Activated T-helper 9 cell treated with anti-CD3 and anti-CD28 coated beads, Interleukin-2, amount 50 U/mL, for 16 hours (primary cell): ENCODE results near the gene DTL.

Experiments
- DNase-seq: peaks from one replicate; pipeline ENCODE4 v3.0.0-alpha.2; 2020; ENCODE audit warnings: low read depth

Gene DTL

GRCh38 chr1:212035835-212036605 is 472 bp downstream of the DTL start:
- DNase-seq: no peak

GRCh38 chr1:212037900-212038299 is 2.4 kb downstream of the DTL start:
- no peak for DNase-seq

GRCh38 chr1:212039622-212040021 is 4.1 kb downstream of the DTL start:
- no peak for DNase-seq

GRCh38 chr1:212040629-212041412 is 5.3 kb downstream of the DTL start:
- DNase-seq: no peak

GRCh38 chr1:212042436-212042835 is 6.9 kb downstream of the DTL start:
- no peak for DNase-seq

GRCh38 chr1:212044851-212045250 is 9.3 kb downstream of the DTL start:
- DNase-seq: no peak

GRCh38 chr1:212045981-212046380 is 10.4 kb downstream of the DTL start:
- no peak for DNase-seq

- DNase-seq: no peak
These were observed 18.4 kb downstream of the DTL start for GRCh38 chr1:212053993-212054392.

DNA sequence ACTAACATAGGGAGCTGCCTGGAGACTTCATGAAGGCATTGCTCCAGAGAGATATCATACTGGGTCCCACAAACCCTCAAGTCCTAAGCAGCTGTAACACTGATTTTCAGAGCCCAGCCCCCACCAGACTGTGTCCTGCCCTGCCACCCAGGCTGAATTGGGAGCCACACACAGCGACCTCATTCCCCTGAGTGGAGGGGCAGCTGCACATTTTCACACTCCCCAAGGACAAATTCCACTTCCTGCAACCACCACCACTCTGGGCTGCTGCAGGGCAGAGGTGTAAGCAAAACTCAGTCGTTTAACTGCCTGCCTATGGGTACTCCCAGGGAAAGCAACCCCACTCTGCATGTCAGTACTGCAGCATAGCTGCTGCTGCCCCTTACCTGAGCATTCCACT is 19.8 kb downstream of the DTL start:
- no peak for DNase-seq

DNA sequence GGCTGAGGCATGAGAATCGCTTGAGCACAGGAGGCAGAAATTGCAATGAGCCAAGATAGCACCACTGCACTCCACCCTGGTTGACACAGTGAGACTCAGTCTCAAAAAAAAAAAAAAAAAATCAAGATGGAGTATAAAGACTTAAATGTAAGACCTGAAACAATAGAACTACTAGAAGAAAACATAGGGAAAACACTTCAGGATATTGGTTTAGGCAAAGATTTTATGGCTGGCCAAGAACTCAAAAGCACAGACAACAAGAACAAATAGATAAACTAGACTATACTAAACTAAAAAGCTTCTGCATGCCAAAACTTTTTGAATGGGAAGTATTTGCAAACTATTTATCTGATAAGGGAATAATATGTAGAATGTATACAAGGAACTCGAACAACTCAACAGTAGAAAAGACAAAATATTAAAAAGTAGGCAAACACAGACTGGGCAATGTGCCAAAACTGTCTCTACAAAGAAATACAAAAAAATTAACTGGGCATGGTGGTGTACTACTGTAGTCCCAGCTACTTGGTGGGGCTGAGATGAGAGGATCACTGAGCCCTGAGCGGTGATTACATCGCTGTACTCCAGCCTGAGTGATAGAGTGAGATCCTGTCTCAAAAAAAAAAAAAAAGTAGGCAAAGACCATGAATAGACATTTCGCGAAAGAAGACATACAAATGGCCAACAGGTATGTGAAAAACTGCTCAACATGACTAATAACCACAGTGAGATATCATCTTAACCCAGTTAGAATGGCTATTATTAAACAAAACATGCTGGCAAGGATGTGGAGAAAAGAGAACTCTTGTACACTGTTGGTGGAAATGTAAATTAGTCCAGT is 25.3 kb downstream of the DTL start:
- no peak for DNase-seq

GRCh38 chr1:212062832-212063438 is 27.4 kb downstream of the DTL start:
- no peak for DNase-seq

- DNase-seq: no peak
These were observed 32.2 kb downstream of the DTL start for GRCh38 chr1:212067787-212068186.

- DNase-seq: no peak
These were observed 35.3 kb downstream of the DTL start for GRCh38 chr1:212070720-212071302.

DNA sequence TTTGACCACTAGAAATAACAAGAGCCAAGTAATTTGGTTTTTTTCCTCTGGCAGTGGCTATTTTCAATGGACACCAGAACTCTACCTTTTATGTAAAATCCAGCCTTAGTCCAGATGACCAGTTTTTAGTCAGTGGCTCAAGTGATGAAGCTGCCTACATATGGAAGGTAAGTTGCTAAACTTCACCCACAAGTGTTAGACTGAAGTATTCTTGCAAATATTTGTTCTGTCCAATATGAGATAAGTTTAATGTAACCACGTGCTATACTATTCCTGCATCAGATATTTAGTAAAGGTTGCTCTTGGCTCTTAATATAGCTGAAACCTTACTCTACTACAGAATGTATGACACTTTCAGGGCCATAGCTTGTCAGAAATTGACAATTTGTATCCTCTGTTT is 36.5 kb downstream of the DTL start:
- DNase-seq: no peak

- no peak for DNase-seq
These were observed 37.9 kb downstream of the DTL start for GRCh38 chr1:212073490-212073889.

DNA sequence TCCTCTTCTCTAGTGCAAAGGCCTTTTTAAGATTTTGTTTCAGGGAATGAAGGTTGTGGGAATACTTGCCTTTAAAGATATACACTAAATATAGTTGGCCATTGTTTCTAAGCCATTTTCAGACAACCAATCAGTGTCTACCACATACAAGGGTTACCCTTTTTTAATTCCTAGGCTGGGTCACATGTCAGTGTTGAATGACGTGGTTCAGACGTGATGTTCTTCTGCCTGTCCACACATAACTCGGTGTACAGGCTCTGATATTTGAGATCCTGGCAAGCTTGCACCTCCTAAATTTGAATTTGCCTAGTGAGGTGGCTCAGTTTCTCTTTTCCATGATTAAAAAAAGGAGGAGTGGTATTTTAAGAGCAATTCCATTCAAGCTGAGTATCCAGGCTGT is 38.8 kb downstream of the DTL start:
- no peak for DNase-seq

DNA sequence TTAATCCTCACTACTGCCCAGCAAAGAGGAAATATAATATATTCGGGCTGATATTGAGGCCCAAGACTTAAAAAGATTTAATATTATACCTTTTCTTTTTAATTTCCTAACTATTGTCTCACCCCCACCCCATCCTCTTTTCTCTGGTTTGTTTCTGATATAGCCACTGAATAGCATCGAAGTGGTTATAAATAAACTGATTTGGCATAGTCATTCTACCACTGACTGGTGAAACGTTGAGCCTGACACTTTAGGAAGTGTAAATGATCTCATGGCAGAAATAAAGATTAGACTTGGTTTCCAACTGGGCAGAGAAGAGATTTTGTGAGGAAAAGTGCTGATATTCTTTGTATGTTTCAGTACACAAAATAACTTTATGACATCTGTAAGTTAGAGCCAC is 39.3 kb downstream of the DTL start:
- no peak for DNase-seq

GRCh38 chr1:212077028-212077427 is 41.5 kb downstream of the DTL start:
- DNase-seq: no peak

DNA sequence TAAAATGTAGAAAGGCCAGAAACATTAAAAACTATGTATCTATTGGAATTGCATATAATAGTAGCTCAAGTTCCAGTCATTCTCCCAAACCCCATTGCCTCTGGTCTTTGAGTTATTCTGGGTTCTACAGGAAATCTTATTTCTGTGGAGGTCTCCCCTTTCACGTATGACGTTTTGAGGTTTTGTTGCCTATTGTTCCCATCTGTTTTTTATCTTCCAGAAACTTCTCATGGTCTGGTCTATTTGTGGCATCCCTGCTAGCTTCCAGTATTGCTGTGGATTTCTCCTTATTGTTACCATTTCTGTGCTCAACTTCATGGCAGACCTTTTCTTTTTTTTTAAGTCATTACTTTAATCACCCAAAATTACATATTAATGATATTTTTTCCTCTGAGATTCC is 43.3 kb downstream of the DTL start:
- no peak for DNase-seq

GRCh38 chr1:212082765-212083406 is 47.3 kb downstream of the DTL start:
- DNase-seq: no peak

DNA sequence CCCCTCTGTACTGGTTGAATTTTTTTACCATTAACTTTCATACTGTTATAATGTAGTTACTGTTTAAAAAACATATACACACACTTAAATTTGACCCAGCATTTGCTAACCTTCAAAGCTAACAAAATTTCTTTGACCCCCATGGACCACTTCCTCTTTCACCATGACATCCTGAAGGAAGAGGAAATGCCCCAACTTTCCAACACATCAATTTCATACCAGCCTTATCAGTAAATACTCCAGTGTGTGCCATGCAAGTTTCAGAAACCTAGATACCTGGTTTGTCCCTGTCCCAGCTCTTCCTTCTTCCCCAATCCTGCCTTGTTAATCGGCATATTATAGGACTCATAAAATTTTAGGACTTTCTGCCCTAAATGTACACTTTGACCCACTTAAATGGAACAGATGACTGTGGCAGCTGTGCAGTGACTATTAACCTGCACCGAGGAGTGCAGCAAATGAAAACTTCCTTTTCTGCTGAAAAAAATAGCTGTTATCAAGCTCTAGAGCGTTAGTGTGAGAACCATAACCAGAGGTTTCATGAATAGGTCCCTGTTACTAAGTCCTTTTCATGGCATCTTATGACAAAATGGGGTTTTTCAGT is 54.1 kb downstream of the DTL start:
- DNase-seq: no peak
